HG03097 (cell line): Measurements from ENCODE around the gene C16orf74.

ENCODE experiments used
- ATAC-seq: cut with Tn5 transposase; IDR thresholded peaks from one replicate; pipeline ENCODE4 v1.9.1; 2021; ENCODE audit not compliant: unreplicated experiment, low FRiP score

The C16orf74 gene

GRCh38 chr16:85660843-85661739, 89.8 kb downstream of the C16orf74 start:
- no peak for ATAC-seq

- ATAC-seq = no peak
These were observed 90.9 kb downstream of the C16orf74 start for GRCh38 chr16:85659805-85660511.

DNA sequence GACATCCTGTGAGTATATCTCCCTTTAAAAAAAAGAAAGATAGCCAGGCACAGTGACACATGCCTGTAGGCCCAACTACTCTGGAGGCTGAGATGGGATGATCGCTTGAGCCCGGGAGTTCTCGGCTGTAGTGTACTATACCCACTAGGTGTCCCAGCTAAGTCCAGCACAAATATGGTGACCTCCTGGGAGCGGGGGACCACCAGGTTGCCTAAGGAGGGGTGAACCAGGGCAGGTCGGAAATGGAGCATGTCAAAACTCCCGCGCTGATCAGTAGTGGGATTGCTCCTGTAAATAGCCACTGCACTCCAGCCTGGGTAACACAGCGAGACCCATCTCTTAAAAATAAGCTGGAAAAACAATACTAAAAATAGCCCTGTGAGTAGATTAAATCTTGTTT, 91.6 kb downstream of the C16orf74 start:
- ATAC-seq = no peak

- no peak for ATAC-seq
These were observed 92.2 kb downstream of the C16orf74 start for GRCh38 chr16:85658504-85659326.

DNA sequence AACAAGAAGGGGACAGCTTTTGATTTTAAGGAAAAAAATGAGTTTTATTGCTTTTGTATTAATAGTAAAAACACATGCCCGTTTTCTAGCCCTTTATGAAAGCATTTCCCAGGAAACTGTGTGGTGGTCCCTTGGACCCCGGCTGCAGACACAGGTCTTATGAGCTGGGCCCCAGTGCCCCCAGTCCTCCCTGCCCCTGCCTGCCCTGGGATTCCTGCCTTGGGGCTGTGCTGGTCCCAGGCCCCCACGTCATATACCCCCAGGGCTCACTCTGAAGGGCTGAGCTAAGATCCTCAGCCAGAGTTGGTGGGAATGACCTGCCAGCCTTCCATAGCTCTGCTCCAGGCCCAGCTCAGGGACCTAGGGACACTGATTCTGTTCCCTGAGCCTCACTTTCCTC, 92.9 kb downstream of the C16orf74 start:
- ATAC-seq = no peak
